ENCODE measurements around the gene MOV10. TPM values are rescaled to one million over a fixed set of nuclear protein-coding genes. Genes with fewer than 3 reads are reported as not detected.
A peak's percentile ranks its signal among the peaks of the same experiment; 100 is the strongest.

MOV10 gene
- total RNA-seq, 2 donors from 2014 or later = 47.0 to 169 TPM

DNA sequence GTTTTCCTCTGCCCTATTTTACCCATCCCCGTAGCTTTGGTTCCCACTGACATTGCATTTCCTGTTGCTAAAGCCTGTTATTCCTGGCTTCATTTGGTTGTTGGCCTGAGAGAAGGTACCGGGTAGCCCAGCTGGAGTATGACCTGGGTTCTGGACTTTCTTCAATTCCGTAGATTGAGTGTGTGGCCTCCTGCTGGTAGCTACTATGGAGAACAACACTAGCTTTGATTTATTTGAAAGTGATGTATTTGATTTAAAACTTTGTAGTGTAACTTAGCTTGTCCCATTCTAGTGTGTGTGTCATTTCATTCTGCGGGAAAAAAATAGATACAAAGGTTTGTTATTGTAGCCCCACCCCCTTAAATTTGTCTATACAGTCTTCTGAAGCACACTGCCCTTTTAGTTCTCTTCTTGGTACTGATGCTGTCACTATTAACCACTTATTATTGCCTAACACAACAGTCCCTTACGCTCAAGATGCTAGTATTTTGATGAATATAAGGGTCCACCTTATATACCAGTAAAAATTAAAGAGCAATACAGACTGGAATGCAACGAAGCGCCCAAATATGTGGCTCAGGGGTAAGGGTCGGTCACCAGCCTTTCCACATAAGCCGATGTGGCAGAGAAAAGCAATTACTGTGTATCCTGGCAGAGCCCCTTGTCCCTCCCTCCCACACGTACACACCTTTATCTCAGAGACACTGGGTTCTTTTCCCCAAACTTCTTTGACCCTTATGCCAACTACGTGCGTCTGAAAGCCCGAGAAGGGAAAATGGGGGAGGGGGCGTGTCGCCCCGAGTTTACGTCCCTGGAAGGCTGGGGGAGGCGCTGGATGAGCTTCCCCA is 643 bp upstream of the MOV10 start:
- Histone ChIP-seq H3K9me3 (no peaks in the 10 kb centered on the region), H3K27ac (peak overlapping the region; percentile 94), H3K36me3 (peaks cover 0 to 8% of the 10 kb centered on the region in 2 donors), H3K4me3 (peak overlapping the region; percentile 66 to 75), H3K27me3 (replicated peaks; ENCODE audit: insufficient read depth) (no peaks in the 10 kb centered on the region), H3K4me1 (replicated peaks) (no peaks in the 10 kb centered on the region)
- TF ChIP-seq, protein P1, sequence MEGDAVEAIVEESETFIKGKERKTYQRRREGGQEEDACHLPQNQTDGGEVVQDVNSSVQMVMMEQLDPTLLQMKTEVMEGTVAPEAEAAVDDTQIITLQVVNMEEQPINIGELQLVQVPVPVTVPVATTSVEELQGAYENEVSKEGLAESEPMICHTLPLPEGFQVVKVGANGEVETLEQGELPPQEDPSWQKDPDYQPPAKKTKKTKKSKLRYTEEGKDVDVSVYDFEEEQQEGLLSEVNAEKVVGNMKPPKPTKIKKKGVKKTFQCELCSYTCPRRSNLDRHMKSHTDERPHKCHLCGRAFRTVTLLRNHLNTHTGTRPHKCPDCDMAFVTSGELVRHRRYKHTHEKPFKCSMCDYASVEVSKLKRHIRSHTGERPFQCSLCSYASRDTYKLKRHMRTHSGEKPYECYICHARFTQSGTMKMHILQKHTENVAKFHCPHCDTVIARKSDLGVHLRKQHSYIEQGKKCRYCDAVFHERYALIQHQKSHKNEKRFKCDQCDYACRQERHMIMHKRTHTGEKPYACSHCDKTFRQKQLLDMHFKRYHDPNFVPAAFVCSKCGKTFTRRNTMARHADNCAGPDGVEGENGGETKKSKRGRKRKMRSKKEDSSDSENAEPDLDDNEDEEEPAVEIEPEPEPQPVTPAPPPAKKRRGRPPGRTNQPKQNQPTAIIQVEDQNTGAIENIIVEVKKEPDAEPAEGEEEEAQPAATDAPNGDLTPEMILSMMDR (IDR thresholded peaks at IDR 0.05) = peak in 2 of 4 experiments; percentile 52 to 66
- TF ChIP-seq POLR2A (IDR thresholded peaks at IDR 0.05) (no peak), POLR2AphosphoS5 (IDR thresholded peaks at IDR 0.05) (peak; percentile 29)
- DNase-seq (ENCODE audit: low spot score) = peak; percentile 25
- intact Hi-C loops (cut with DNase I) = loop anchor here (2.0 to 10.0 kb wide), 3 partner anchors 25 to 169 kb away; partner anchors contain the start of genes CAPZA1, ST7L and WNT2B
- WGBS = 4% methylated on average over 18 of the region's 18 CpGs

DNA sequence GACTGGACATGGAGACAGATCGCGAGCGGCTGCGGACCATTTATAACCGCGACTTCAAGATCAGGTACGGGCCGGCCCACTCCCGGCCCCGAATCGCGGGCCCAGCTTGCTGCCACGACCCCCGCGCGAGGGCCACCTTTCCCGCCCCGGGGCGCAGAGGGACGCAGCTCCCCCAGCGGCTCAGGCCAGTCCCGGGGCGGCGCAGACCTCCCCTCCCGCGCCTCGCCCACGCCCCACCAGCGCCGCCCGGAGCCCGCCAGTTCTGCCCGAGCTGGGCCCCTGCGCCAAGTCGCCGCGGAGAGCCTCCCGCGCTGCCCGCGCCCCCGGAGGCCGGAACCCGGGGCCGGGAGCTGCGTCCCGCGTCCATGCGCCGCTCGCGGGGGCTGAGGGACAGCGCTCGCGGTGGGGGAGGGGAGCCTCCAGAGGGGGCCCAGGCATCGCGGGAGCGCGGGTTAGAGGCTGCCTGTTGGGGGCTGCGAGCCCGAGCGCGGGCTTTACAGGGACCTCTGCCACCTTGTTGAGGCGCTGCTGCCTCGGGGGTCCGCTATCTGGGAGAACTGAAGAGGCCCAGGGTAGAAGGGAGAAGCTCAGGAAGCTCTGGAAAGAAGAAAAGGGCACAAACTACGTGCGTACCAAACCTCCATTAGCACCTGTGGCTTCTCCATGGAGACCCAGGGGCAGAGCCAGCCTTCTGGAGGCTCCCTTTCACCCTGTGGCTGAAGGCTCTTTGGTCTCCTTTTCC is 698 bp downstream of the MOV10 start:
- WGBS = under 1% methylated on average over 24 of the region's 68 CpGs
- intact Hi-C loops (cut with DNase I) = loop anchor here (2.0 to 10.0 kb wide), 3 partner anchors 24 to 170 kb away; partner anchors contain the start of genes CAPZA1, ST7L and WNT2B
- Histone ChIP-seq H3K27ac (peak overlapping the region; percentile 94), H3K4me3 (peak overlapping the region; percentile 66 to 75), H3K4me1 (replicated peaks) (no peaks in the 10 kb centered on the region), H3K9me3 (no peaks in the 10 kb centered on the region), H3K27me3 (replicated peaks; ENCODE audit: insufficient read depth) (no peaks in the 10 kb centered on the region), H3K36me3 (no peaks in the 10 kb centered on the region)
- peak; percentile 38 for DNase-seq (ENCODE audit: low spot score)
- TF ChIP-seq, protein P1 (IDR thresholded peaks at IDR 0.05) = peak in 1 of 4 experiments; percentile 27
- no peak for TF ChIP-seq POLR2A (IDR thresholded peaks at IDR 0.05)

DNA sequence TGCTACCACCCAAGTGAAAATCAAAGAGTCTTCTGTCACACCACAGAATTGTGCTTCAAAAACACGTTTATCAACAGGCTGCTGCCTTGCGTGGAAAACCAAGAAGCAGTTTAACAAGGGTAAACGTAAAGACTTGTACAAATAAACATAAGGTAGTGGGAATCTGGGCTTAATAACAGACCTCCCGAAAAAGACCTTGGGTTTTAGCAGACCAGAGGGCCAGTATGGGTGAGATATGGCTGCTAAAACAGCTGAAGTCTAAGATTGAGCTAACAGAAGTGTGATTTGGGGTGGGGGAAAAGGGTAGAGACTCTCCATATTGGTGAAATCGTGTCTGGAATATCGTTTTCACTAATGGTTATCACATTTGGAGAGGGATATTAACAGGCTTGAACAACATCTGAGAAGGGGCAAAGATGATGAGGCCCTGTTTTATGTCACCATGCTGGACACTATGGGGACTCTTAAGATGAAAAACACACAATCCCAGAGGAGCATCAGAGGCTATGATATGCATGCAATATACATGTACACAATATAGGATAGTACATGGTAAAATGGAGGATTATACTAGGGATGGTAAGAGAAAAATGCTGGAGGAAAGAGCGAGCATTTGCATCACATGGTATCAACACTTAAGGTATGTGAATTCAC is 1.4 kb downstream of the MOV10 start:
- 31% methylated on average over 7 of the region's 7 CpGs for WGBS
- Histone ChIP-seq H3K4me1 (replicated peaks) (no peaks in the 10 kb centered on the region), H3K9me3 (no peaks in the 10 kb centered on the region), H3K36me3 (no peaks in the 10 kb centered on the region), H3K4me3 (peak overlapping the region; percentile 66 to 75), H3K27ac (peak overlapping the region; percentile 94), H3K27me3 (replicated peaks; ENCODE audit: insufficient read depth) (no peaks in the 10 kb centered on the region)
- TF ChIP-seq, protein P1 (IDR thresholded peaks at IDR 0.05) = no peak
- TF ChIP-seq POLR2AphosphoS5 (IDR thresholded peaks at IDR 0.05) (no peak), POLR2A (IDR thresholded peaks at IDR 0.05) (no peak)
- DNase-seq (ENCODE audit: low spot score) = no peak
- intact Hi-C loops (cut with DNase I) = loop anchor here (2.0 to 10.0 kb wide), 3 partner anchors 23 to 171 kb away; partner anchors contain the start of genes CAPZA1, ST7L and WNT2B

DNA sequence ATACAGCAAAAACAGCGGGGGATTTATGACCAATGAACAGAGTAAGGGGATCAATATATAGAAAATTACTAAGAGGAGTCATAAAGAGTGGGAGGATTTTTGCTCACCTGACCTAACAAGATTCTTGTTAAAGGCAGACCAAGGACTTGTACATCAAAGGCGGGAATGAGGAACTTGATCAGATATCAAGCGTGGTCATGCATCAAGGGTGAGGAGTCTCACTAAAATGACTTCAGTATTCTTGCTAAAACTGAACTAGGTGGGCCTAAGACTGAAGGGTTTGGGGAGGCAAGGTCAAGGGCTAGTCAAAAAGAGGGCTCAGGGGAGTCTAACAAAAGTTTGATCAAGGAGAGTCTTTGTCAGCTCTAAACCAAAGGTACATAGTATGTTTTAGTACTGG is 2.1 kb downstream of the MOV10 start:
- no peaks in the 10 kb centered on the region for H3K9me3 ChIP-seq
- no peak for TF ChIP-seq POLR2AphosphoS5 (IDR thresholded peaks at IDR 0.05)
- TF ChIP-seq, protein P1 (IDR thresholded peaks at IDR 0.05) = no peak
- TF ChIP-seq POLR2A (IDR thresholded peaks at IDR 0.05) = no peak
- intact Hi-C loops (cut with DNase I) = loop anchor here (10.0 kb wide), 1 partner anchor 172 kb away; the partner anchor contains the start of gene WNT2B
- no peaks in the 10 kb centered on the region for H3K4me1 ChIP-seq (replicated peaks)
- WGBS = 72% methylated on average over 3 of the region's 3 CpGs
- H3K27ac ChIP-seq = no peak overlapping the region
- H3K27me3 ChIP-seq (replicated peaks; ENCODE audit: insufficient read depth) = no peaks in the 10 kb centered on the region
- H3K36me3 ChIP-seq = no peaks in the 10 kb centered on the region
- no peak for DNase-seq (ENCODE audit: low spot score)
- no peak overlapping the region for H3K4me3 ChIP-seq
